Measurements from ENCODE around the gene SPRYD3.
"Not testable (repeated sequence)": the region's sequence is repeated elsewhere in the genome, so short reads cannot be mapped to it uniquely, and the experiment has no call there.

SPRYD3 gene

GRCh38 chr12:53079226-53080117 is at the start of gene SPRYD3:
Gene SPRYD3, minus strand, starts transcription at chr12:53079390. Its CDS starts 57 bp downstream, at chr12:53079333.
- peak; percentile 100 for DNase-seq (ENCODE audit: low spot score in 2 of 2)
- Mint-ChIP-seq H3K4me1 (peaks cover 49% of the 10 kb centered on the region), H3K4me3 (peak within 1 kb of the TSS; percentile 86), H3K36me3 (peaks cover 41% of the 10 kb centered on the region), H3K9me3 (no peaks in the 10 kb centered on the region), H3K27ac (peak within 1 kb of the TSS; percentile 95)
- peak; percentile 98 for ATAC-seq

GRCh38 chr12:53127169-53127568 is 48.0 kb upstream of the SPRYD3 start:
- no peak for DNase-seq (ENCODE audit: low spot score in 2 of 2)
- no peak overlapping the region for H3K27ac Mint-ChIP-seq
- no peak for ATAC-seq
- no peaks in the 10 kb centered on the region for H3K9me3 Mint-ChIP-seq
- H3K4me3 Mint-ChIP-seq, result no peak overlapping the region
- no peaks in the 10 kb centered on the region for H3K4me1 Mint-ChIP-seq
- H3K36me3 Mint-ChIP-seq, result peaks cover 4% of the 10 kb centered on the region

- Mint-ChIP-seq H3K4me3 (no peak overlapping the region), H3K36me3 (peaks cover 4% of the 10 kb centered on the region), H3K9me3 (no peaks in the 10 kb centered on the region), H3K27ac (no peak overlapping the region), H3K4me1 (no peaks in the 10 kb centered on the region)
- DNase-seq (ENCODE audit: low spot score in 2 of 2) (no peak), ATAC-seq (no peak)
These were observed 45.1 kb upstream of the SPRYD3 start for GRCh38 chr12:53124352-53124723.

GRCh38 chr12:53123578-53124351 is 44.6 kb upstream of the SPRYD3 start:
- H3K36me3 Mint-ChIP-seq, result peaks cover 4% of the 10 kb centered on the region
- H3K27ac Mint-ChIP-seq, result no peak overlapping the region
- H3K4me1 Mint-ChIP-seq, result no peaks in the 10 kb centered on the region
- DNase-seq (ENCODE audit: low spot score in 2 of 2), result no peak
- H3K4me3 Mint-ChIP-seq, result no peak overlapping the region
- no peak for ATAC-seq
- no peaks in the 10 kb centered on the region for H3K9me3 Mint-ChIP-seq

- H3K27ac Mint-ChIP-seq, result no peak overlapping the region
- H3K9me3 Mint-ChIP-seq, result no peaks in the 10 kb centered on the region
- no peak for ATAC-seq
- peaks cover 4% of the 10 kb centered on the region for H3K36me3 Mint-ChIP-seq
- DNase-seq (ENCODE audit: low spot score in 2 of 2), result no peak
- no peak overlapping the region for H3K4me3 Mint-ChIP-seq
- no peaks in the 10 kb centered on the region for H3K4me1 Mint-ChIP-seq
These were observed 43.8 kb upstream of the SPRYD3 start for GRCh38 chr12:53122961-53123468.

GRCh38 chr12:53120685-53121525 is 41.7 kb upstream of the SPRYD3 start:
- Mint-ChIP-seq H3K9me3 (no peaks in the 10 kb centered on the region), H3K27ac (no peak overlapping the region), H3K36me3 (no peaks in the 10 kb centered on the region), H3K4me1 (no peaks in the 10 kb centered on the region), H3K4me3 (no peak overlapping the region)
- DNase-seq (ENCODE audit: low spot score in 2 of 2) (no peak), ATAC-seq (no peak)

- no peak for ATAC-seq
- peak overlapping the region; percentile 20 for H3K27ac Mint-ChIP-seq
- H3K36me3 Mint-ChIP-seq, result no peaks in the 10 kb centered on the region
- no peak overlapping the region for H3K4me3 Mint-ChIP-seq
- no peak for DNase-seq (ENCODE audit: low spot score in 2 of 2)
- no peaks in the 10 kb centered on the region for H3K4me1 Mint-ChIP-seq
- no peaks in the 10 kb centered on the region for H3K9me3 Mint-ChIP-seq
These were observed 39.6 kb upstream of the SPRYD3 start for GRCh38 chr12:53118751-53119300.

- Mint-ChIP-seq H3K4me1 (no peaks in the 10 kb centered on the region), H3K4me3 (no peak overlapping the region), H3K9me3 (no peaks in the 10 kb centered on the region), H3K27ac (no peak overlapping the region), H3K36me3 (no peaks in the 10 kb centered on the region)
- ATAC-seq (no peak), DNase-seq (ENCODE audit: low spot score in 2 of 2) (no peak)
These were observed 36.9 kb upstream of the SPRYD3 start for GRCh38 chr12:53115891-53116648.

- no peaks in the 10 kb centered on the region for H3K36me3 Mint-ChIP-seq
- no peaks in the 10 kb centered on the region for H3K9me3 Mint-ChIP-seq
- H3K4me1 Mint-ChIP-seq, result no peaks in the 10 kb centered on the region
- H3K27ac Mint-ChIP-seq, result no peak overlapping the region
- DNase-seq (ENCODE audit: low spot score in 2 of 2) (no peak), ATAC-seq (no peak)
- no peak overlapping the region for H3K4me3 Mint-ChIP-seq
These were observed 36.1 kb upstream of the SPRYD3 start for GRCh38 chr12:53115112-53115890.

GRCh38 chr12:53113951-53114350 is 34.8 kb upstream of the SPRYD3 start:
- Mint-ChIP-seq H3K4me1 (no peaks in the 10 kb centered on the region), H3K4me3 (no peak overlapping the region), H3K9me3 (no peaks in the 10 kb centered on the region), H3K27ac (no peak overlapping the region), H3K36me3 (no peaks in the 10 kb centered on the region)
- no peak for DNase-seq (ENCODE audit: low spot score in 2 of 2)
- no peak for ATAC-seq

- ATAC-seq (no peak), DNase-seq (ENCODE audit: low spot score in 2 of 2) (no peak)
- H3K27ac Mint-ChIP-seq, result no peak overlapping the region
- no peaks in the 10 kb centered on the region for H3K9me3 Mint-ChIP-seq
- H3K4me1 Mint-ChIP-seq, result no peaks in the 10 kb centered on the region
- H3K4me3 Mint-ChIP-seq, result no peak overlapping the region
- no peaks in the 10 kb centered on the region for H3K36me3 Mint-ChIP-seq
These were observed 34.0 kb upstream of the SPRYD3 start for GRCh38 chr12:53113136-53113705.

GRCh38 chr12:53112431-53112830 is 33.2 kb upstream of the SPRYD3 start:
- not testable (repeated sequence) for H3K4me1 Mint-ChIP-seq, H3K27ac Mint-ChIP-seq, H3K36me3 Mint-ChIP-seq

GRCh38 chr12:53107122-53107521 is 27.9 kb upstream of the SPRYD3 start:
- ATAC-seq, result no peak

More at GRCh38 chr12:53112431-53112830, 33.2 kb upstream of the SPRYD3 start:
- H3K9me3 Mint-ChIP-seq; H3K4me3 Mint-ChIP-seq; DNase-seq (ENCODE audit: low spot score in 2 of 2); ATAC-seq: not testable (repeated sequence)

More at GRCh38 chr12:53107122-53107521, 27.9 kb upstream of the SPRYD3 start:
- no peak for DNase-seq (ENCODE audit: low spot score in 2 of 2)
- H3K27ac Mint-ChIP-seq, result no peak overlapping the region
- no peak overlapping the region for H3K4me3 Mint-ChIP-seq
- peaks cover 36% of the 10 kb centered on the region for H3K4me1 Mint-ChIP-seq
- peaks cover under 1% of the 10 kb centered on the region for H3K36me3 Mint-ChIP-seq
- no peaks in the 10 kb centered on the region for H3K9me3 Mint-ChIP-seq
